Endodermal cell (in vitro differentiated cells): ENCODE results near the gene PTPRC. TPM values are rescaled to one million over a fixed set of nuclear protein-coding genes. Genes with fewer than 3 reads are reported as not detected.

Experiments
- DNase-seq: peaks from one replicate; pipeline ENCODE4 v3.0.0-alpha.2; 2017
- H3K27ac ChIP-seq: 2 replicates; pipeline ENCODE4 v1.5.1; 2013; ENCODE audit warnings: mild to moderate bottlenecking, low read depth, low read length, moderate library complexity
- H3K27me3 ChIP-seq: 2 replicates; pipeline ENCODE4 v1.6.1; 2013; ENCODE audit warnings: mild to moderate bottlenecking, low read length, moderate library complexity; ENCODE audit not compliant: insufficient read depth, control insufficient read depth, poor library complexity, severe bottlenecking
- H3K36me3 ChIP-seq: 2 replicates; pipeline ENCODE4 v1.7.0; 2013; ENCODE audit warnings: mild to moderate bottlenecking, low read length, moderate library complexity; ENCODE audit not compliant: control insufficient read depth, insufficient read depth
- H3K4me1 ChIP-seq: one replicate; pipeline ENCODE4 v1.7.0; 2013; ENCODE audit warnings: low read length; ENCODE audit not compliant: control insufficient read depth, insufficient read depth
- H3K4me3 ChIP-seq: 2 replicates; pipeline ENCODE4 v1.5.1; 2013; ENCODE audit warnings: mild to moderate bottlenecking, low read length, moderate library complexity
- H3K9ac ChIP-seq: 2 replicates; pipeline ENCODE4 v1.6.1; 2013; ENCODE audit warnings: mild to moderate bottlenecking, low read length, moderate library complexity; ENCODE audit not compliant: poor library complexity, severe bottlenecking; ENCODE audit errors: extremely low read depth
- H3K9me3 ChIP-seq: 2 replicates; pipeline ENCODE4 v1.6.1; 2013; ENCODE audit warnings: mild to moderate bottlenecking, low read length, moderate library complexity; ENCODE audit not compliant: control insufficient read depth
- H3K27ac Mint-ChIP-seq: 2 replicates; pipeline ENCODE4 v1.8.0; 2020; ENCODE audit warnings: mixed read lengths
- H3K27me3 Mint-ChIP-seq: 2 replicates; pipeline ENCODE4 v1.8.0; 2021; ENCODE audit warnings: mild to moderate bottlenecking, mixed read lengths; ENCODE audit not compliant: insufficient read depth
- H3K36me3 Mint-ChIP-seq: 2 replicates; pipeline ENCODE4 v1.8.0; 2020; ENCODE audit warnings: low read depth, mixed read lengths
- H3K4me1 Mint-ChIP-seq: 2 replicates; pipeline ENCODE4 v1.8.0; 2020; ENCODE audit warnings: mixed read lengths
- H3K4me3 Mint-ChIP-seq: 2 replicates; pipeline ENCODE4 v1.8.0; 2020; ENCODE audit warnings: mild to moderate bottlenecking, moderate library complexity, mixed read lengths
- H3K9me3 Mint-ChIP-seq: 2 replicates; pipeline ENCODE4 v1.8.0; 2020; ENCODE audit warnings: mild to moderate bottlenecking, mixed read lengths
- WGBS, 2 experiments: methylation state at CpG; one replicate each; pipeline versions ENCODE4 v1.1.5 to v1.1.7; 2013; ENCODE audit warnings: missing lambda C conversion rate in 2 of 2, mixed read lengths in 1 of 2; ENCODE audit not compliant: insufficient coverage in 1 of 2, insufficient read length in 1 of 2; 5-methylcytosine and 5-hydroxymethylcytosine counted together
- total RNA-seq, 2 donors: library from RNA; stranded (reverse); fragmentation: NEBNext Ultra II Directional in 1 of 2; extraction: Animal tissue kit (Norgen Biotek cat#: 25700) in 1 of 2; gene quantifications; 2 replicates in 1 of 2; 3 replicates in 1 of 2; pipeline ENCODE4 v1.2.1, GENCODE V29; 2021
- TF ChIP-seq, protein P1 (sequence below): fragments of 200-600 bp; sonication (generic); conservative IDR thresholded peaks from 2 replicates; pipeline ENCODE4 v1.5.0; 2021; ENCODE audit warnings: antibody characterized with exemption, mild to moderate bottlenecking

PTPRC gene
- total RNA-seq, 2 donors from 2014 or later = 0.11 TPM; not detected in 1

GRCh38 chr1:198631292-198631691 is 7.5 kb upstream of the PTPRC start:
- Histone ChIP-seq H3K27me3 (no peaks in the 10 kb centered on the region), H3K4me1 (no peaks in the 10 kb centered on the region), H3K9ac (no peak overlapping the region), H3K4me3 (no peak overlapping the region), H3K36me3 (no peaks in the 10 kb centered on the region), H3K27ac (no peak overlapping the region), H3K9me3 (no peaks in the 10 kb centered on the region)
- 89 to 100% methylated on average over 1 of the region's 1 CpG for WGBS, 2 experiments
- Mint-ChIP-seq H3K36me3 (no peaks in the 10 kb centered on the region), H3K4me3 (no peak overlapping the region), H3K27me3 (no peaks in the 10 kb centered on the region), H3K27ac (no peak overlapping the region), H3K9me3 (no peaks in the 10 kb centered on the region), H3K4me1 (no peaks in the 10 kb centered on the region)
- TF ChIP-seq, protein P1, sequence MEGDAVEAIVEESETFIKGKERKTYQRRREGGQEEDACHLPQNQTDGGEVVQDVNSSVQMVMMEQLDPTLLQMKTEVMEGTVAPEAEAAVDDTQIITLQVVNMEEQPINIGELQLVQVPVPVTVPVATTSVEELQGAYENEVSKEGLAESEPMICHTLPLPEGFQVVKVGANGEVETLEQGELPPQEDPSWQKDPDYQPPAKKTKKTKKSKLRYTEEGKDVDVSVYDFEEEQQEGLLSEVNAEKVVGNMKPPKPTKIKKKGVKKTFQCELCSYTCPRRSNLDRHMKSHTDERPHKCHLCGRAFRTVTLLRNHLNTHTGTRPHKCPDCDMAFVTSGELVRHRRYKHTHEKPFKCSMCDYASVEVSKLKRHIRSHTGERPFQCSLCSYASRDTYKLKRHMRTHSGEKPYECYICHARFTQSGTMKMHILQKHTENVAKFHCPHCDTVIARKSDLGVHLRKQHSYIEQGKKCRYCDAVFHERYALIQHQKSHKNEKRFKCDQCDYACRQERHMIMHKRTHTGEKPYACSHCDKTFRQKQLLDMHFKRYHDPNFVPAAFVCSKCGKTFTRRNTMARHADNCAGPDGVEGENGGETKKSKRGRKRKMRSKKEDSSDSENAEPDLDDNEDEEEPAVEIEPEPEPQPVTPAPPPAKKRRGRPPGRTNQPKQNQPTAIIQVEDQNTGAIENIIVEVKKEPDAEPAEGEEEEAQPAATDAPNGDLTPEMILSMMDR = no peak
- no peak for DNase-seq

DNA sequence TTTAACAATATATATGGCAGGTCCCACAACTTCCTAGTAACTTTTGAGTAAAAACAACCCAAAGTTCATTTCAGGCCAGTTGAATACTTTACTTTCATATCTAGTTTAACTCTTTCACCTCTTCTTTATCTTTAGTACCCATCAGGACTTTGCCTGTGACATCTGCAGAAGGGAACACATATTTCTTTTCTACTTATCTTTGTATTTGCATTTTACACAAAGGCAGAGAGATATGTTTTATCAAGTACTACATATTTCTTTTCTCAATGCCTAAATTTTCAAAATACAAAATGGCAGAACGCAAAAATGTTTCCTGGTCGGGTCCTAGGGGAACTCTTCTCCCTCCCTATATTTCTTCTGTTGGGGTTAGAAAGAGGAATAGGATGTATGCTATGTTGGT is 6.8 kb upstream of the PTPRC start:
- no peaks in the 10 kb centered on the region for H3K9me3 Mint-ChIP-seq
- H3K27ac ChIP-seq = no peak overlapping the region
- no peaks in the 10 kb centered on the region for H3K27me3 Mint-ChIP-seq
- H3K36me3 ChIP-seq = no peaks in the 10 kb centered on the region
- DNase-seq = no peak
- 83% methylated on average over 2 of the region's 2 CpGs; no CpG with 5 or more reads in 1 of the 2 experiments for WGBS, 2 experiments
- no peaks in the 10 kb centered on the region for H3K9me3 ChIP-seq
- TF ChIP-seq, protein P1 = no peak
- no peak overlapping the region for H3K4me3 ChIP-seq
- no peaks in the 10 kb centered on the region for H3K4me1 Mint-ChIP-seq
- no peak overlapping the region for H3K27ac Mint-ChIP-seq
- no peaks in the 10 kb centered on the region for H3K4me1 ChIP-seq
- H3K36me3 Mint-ChIP-seq = no peaks in the 10 kb centered on the region
- no peak overlapping the region for H3K9ac ChIP-seq
- no peaks in the 10 kb centered on the region for H3K27me3 ChIP-seq
- no peak overlapping the region for H3K4me3 Mint-ChIP-seq

GRCh38 chr1:198633675-198634121 is 5.1 kb upstream of the PTPRC start:
- 96 to 100% methylated on average over 2 of the region's 2 CpGs for WGBS, 2 experiments
- DNase-seq = no peak
- Histone ChIP-seq H3K9me3 (no peaks in the 10 kb centered on the region), H3K27ac (no peak overlapping the region), H3K4me1 (no peaks in the 10 kb centered on the region), H3K4me3 (no peak overlapping the region), H3K9ac (no peak overlapping the region), H3K36me3 (no peaks in the 10 kb centered on the region), H3K27me3 (no peaks in the 10 kb centered on the region)
- TF ChIP-seq, protein P1 = no peak
- H3K27ac Mint-ChIP-seq = no peak overlapping the region
- no peaks in the 10 kb centered on the region for H3K9me3 Mint-ChIP-seq
- no peaks in the 10 kb centered on the region for H3K36me3 Mint-ChIP-seq
- H3K27me3 Mint-ChIP-seq = no peaks in the 10 kb centered on the region
- H3K4me3 Mint-ChIP-seq = no peak overlapping the region
- H3K4me1 Mint-ChIP-seq = no peaks in the 10 kb centered on the region
